Heart left ventricle (tissue), 13 donors: ENCODE measurements around the gene SUB1.

ENCODE experiments used
- POLR2A ChIP-seq, 2 donors: fragments of 450-650 bp; IDR thresholded peaks; one replicate each; pipeline ENCODE4 v1.6.1; 2017; ENCODE audit warnings: antibody characterized with exemption in 2 of 2, mild to moderate bottlenecking in 2 of 2, moderate library complexity in 2 of 2
- TF ChIP-seq, protein P1 (sequence below), 12 donors: fragments of 200-600 bp; sonication (generic) in 4 of 12; IDR thresholded peaks; one replicate each; pipeline versions ENCODE4 v1.5.0 to v1.8.0; 2018 to 2022; ENCODE audit warnings: antibody characterized with exemption in 12 of 12, mild to moderate bottlenecking in 5 of 12
- donor health status: ischemic (EF 13 %, LVEDD 7.1; RV severe dilation, severe dysfunction).
- donor health status: DM: no; HTN: yes; CAD: no.
- donor health status: DM: no; HTN: no; CAD: no.
- donor health status: ischemic (EF 25% LVEDD 6.9; RV normal size, moderate dysfunction).
- donor health status: ischemic (EF 25% LVEDD 5.7; RV mildly dilated, moderate dysfunction).
- donor health status: ischemic (EF 35%, LVEDD 5.7; RV mildly dilated, moderate dysfunction).
- donor health status: nonischemic (EF 11% LVEDD 7.7; RV severe dilation, severe dysfunction).
- donor health status: DM: yes; HTN: yes; CAD: no.
- donor health status: PGD.
- donor health status: ischemic (EF 29% LVEDD 5.4; RV normal size, mild dysfunction).
- donor health status: nonischemic (EF 23%, LVEDD 6.1; RV moderate dilation, normal function).

DNA sequence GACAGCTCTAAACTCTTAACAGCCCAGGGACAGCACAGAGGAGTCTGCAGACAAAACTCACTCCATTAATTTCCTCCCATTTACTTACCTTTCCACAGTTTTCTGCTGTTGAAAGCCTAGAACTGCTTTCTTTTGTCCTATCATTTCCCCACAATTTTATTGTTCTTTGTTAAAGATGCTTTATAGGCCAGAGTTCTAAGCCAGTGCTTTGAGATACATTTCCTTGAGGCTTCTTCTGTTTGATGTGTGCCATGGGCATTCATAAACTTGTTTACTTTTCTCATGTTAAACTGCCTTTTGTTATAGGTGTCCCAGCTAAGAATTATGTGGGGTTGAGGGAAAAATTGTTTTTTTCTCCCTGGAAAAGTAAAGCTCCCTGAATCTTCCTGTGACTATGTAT lies 25.9 kb upstream of the SUB1 start:
- TF ChIP-seq, protein P1, sequence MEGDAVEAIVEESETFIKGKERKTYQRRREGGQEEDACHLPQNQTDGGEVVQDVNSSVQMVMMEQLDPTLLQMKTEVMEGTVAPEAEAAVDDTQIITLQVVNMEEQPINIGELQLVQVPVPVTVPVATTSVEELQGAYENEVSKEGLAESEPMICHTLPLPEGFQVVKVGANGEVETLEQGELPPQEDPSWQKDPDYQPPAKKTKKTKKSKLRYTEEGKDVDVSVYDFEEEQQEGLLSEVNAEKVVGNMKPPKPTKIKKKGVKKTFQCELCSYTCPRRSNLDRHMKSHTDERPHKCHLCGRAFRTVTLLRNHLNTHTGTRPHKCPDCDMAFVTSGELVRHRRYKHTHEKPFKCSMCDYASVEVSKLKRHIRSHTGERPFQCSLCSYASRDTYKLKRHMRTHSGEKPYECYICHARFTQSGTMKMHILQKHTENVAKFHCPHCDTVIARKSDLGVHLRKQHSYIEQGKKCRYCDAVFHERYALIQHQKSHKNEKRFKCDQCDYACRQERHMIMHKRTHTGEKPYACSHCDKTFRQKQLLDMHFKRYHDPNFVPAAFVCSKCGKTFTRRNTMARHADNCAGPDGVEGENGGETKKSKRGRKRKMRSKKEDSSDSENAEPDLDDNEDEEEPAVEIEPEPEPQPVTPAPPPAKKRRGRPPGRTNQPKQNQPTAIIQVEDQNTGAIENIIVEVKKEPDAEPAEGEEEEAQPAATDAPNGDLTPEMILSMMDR (IDR thresholded peaks at IDR 0.05) = no peak
- TF ChIP-seq POLR2A (IDR thresholded peaks at IDR 0.05) = no peak
